ENCODE results near the gene BTBD9. TPM values are rescaled to one million over a fixed set of nuclear protein-coding genes. Genes with fewer than 3 reads are reported as not detected.

BTBD9 gene
- total RNA-seq, 4 donors from 2014 or later: 17.3 to 50.3 (median 37.8) TPM

DNA sequence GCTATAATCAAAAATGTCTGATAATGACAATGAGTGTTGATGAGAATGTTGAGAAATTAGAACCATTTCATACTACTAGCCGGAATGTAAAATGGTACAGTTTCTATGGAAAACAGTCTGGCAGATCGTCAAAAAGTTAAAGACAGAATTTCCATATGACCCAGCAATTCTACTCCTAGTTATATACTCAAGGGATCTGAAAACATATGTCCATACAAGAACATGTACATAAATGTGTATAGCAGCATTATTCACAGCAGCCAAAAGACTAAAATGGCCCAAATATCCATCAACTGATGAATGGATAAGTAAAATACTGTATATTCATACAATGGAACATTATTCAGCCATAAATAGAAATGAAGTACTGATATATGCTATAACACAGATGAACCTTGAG is 236.2 kb downstream of the BTBD9 start:
- TF ChIP-seq POLR2A (IDR thresholded peaks at IDR 0.05): no peak
- TF ChIP-seq, protein P1, sequence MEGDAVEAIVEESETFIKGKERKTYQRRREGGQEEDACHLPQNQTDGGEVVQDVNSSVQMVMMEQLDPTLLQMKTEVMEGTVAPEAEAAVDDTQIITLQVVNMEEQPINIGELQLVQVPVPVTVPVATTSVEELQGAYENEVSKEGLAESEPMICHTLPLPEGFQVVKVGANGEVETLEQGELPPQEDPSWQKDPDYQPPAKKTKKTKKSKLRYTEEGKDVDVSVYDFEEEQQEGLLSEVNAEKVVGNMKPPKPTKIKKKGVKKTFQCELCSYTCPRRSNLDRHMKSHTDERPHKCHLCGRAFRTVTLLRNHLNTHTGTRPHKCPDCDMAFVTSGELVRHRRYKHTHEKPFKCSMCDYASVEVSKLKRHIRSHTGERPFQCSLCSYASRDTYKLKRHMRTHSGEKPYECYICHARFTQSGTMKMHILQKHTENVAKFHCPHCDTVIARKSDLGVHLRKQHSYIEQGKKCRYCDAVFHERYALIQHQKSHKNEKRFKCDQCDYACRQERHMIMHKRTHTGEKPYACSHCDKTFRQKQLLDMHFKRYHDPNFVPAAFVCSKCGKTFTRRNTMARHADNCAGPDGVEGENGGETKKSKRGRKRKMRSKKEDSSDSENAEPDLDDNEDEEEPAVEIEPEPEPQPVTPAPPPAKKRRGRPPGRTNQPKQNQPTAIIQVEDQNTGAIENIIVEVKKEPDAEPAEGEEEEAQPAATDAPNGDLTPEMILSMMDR (IDR thresholded peaks at IDR 0.05): no peak
- H3K4me3 ChIP-seq: no peak overlapping the region
- no peaks in the 10 kb centered on the region for H3K27me3 ChIP-seq
- no peaks in the 10 kb centered on the region for H3K36me3 ChIP-seq
- no peak overlapping the region for H3K27ac ChIP-seq
- H3K9me3 ChIP-seq: no peaks in the 10 kb centered on the region
- peaks cover 0 to 13% (median 0%) of the 10 kb centered on the region in 4 donors for H3K4me1 ChIP-seq
- no peak for DNase-seq

DNA sequence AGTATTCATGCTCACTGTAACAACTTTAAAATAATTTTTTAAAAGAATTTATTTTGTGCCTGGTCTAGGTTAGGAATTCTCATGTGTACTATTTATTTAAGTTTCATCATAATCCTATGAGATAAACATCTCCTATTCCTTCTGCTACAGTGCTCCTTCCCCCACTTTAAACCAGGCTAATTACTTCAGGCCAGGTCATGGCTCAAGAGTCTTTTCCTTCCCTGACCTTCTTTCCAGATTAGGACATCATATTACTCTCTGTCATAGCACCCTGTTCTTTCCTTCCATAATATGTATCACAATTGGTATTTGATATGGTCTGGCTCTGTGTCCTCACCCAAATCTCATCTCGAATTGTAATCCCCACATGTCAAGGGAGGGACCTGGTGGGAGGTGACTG is 239.0 kb downstream of the BTBD9 start:
- no peak overlapping the region for H3K4me3 ChIP-seq
- no peaks in the 10 kb centered on the region for H3K36me3 ChIP-seq
- TF ChIP-seq, protein P1 (IDR thresholded peaks at IDR 0.05): no peak
- no peak for TF ChIP-seq POLR2A (IDR thresholded peaks at IDR 0.05)
- H3K27ac ChIP-seq: no peak overlapping the region
- no peak for DNase-seq
- no peaks in the 10 kb centered on the region for H3K27me3 ChIP-seq
- H3K4me1 ChIP-seq: peaks cover 0 to 13% (median 0%) of the 10 kb centered on the region in 4 donors
- no peaks in the 10 kb centered on the region for H3K9me3 ChIP-seq

DNA sequence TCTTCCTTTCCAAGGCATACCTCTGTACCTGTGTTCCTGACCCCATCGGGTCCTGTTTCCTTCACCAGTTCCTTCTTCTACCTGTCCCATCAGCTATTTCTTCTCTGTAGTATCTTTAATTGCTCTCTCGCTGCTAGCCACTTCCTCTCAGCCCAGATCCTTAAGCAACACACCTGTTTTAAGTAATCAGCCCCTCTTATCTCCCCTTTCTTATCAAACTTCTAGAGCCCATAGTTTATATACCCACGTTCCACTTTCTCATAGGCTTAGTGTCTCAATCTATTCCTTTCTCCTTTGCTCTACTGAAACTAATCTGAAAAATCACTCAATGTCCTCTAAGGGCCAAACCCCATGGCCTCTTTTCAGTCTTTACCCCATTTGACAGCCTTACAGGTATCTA is 239.6 kb downstream of the BTBD9 start:
- Histone ChIP-seq H3K27ac (no peak overlapping the region), H3K36me3 (no peaks in the 10 kb centered on the region), H3K27me3 (no peaks in the 10 kb centered on the region), H3K4me3 (no peak overlapping the region), H3K4me1 (peaks cover 0 to 8% (median 0%) of the 10 kb centered on the region in 4 donors), H3K9me3 (no peaks in the 10 kb centered on the region)
- TF ChIP-seq POLR2A (IDR thresholded peaks at IDR 0.05): no peak
- TF ChIP-seq, protein P1 (IDR thresholded peaks at IDR 0.05): no peak
- DNase-seq: no peak

DNA sequence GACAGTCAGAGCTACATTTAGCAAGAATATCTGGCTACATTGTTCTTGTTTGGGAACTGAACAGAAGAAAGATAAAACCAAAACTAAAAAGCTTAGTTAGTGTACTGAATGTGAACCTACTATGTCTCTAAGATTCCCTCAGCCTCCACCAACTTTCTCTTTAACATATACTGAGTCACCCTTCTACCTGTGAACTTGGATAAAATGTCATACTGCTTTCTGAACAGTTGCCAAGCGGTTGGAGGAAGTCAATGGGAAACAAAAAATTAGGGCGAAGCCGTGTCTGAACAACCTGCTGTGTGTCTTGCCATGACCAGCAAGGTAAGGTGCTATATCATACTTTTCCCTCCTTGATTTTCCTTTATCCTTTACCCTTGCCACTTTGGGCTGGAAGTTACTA is 243.5 kb downstream of the BTBD9 start:
- no peak for DNase-seq
- no peaks in the 10 kb centered on the region for H3K27me3 ChIP-seq
- no peak overlapping the region for H3K27ac ChIP-seq
- H3K4me1 ChIP-seq: no peaks in the 10 kb centered on the region
- no peak overlapping the region for H3K4me3 ChIP-seq
- no peaks in the 10 kb centered on the region for H3K36me3 ChIP-seq
- no peak for TF ChIP-seq POLR2A (IDR thresholded peaks at IDR 0.05)
- TF ChIP-seq, protein P1 (IDR thresholded peaks at IDR 0.05): no peak
- H3K9me3 ChIP-seq: no peaks in the 10 kb centered on the region

DNA sequence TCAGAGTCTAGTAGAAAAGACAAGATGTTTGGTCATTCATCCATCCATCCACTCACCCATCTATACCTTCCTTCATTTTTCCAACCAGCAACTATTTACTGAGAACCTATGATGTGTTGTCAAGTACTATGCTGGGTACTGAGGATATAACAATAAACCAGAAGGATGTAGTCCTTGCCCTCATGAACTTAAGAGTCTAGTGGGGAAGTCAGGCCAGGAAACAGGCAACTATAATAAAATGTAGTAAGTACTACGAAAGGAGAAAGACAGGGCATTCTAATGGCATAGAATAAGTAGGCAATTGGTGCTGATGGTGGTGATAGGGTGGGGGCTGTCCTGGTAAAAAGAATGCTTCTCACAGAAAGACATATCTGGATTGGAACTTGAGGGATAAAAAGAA is 245.7 kb downstream of the BTBD9 start:
- H3K9me3 ChIP-seq: no peaks in the 10 kb centered on the region
- H3K4me3 ChIP-seq: no peak overlapping the region
- H3K27me3 ChIP-seq: no peaks in the 10 kb centered on the region
- H3K4me1 ChIP-seq: no peaks in the 10 kb centered on the region
- no peak overlapping the region for H3K27ac ChIP-seq
- no peak for DNase-seq
- H3K36me3 ChIP-seq: no peaks in the 10 kb centered on the region
- no peak for TF ChIP-seq POLR2A (IDR thresholded peaks at IDR 0.05)
- TF ChIP-seq, protein P1 (IDR thresholded peaks at IDR 0.05): no peak

Measured in Peyer's patch (tissue), 4 donors.